ENCODE data around the gene UNC5C.

DNA sequence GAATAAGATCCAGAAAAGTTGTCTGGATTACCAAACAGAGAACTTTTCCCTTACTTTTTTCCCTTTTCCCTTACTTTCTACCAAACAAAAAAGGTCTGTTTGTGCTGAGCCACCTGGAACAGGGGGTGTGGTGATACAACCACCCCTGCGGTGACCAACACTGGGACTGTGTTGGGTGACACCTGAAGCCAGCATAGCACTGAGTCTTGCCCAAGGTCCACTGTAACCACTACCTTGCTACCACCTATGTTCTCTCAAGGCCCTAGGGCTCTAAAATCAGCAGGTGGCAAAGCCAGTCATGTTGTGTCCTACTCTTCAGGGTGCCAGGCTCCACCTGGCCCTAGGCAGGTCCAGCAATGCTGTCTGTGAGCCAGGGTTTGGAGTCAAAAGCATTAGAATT is 22.8 kb upstream of the UNC5C start:
- TF ChIP-seq, protein P1, sequence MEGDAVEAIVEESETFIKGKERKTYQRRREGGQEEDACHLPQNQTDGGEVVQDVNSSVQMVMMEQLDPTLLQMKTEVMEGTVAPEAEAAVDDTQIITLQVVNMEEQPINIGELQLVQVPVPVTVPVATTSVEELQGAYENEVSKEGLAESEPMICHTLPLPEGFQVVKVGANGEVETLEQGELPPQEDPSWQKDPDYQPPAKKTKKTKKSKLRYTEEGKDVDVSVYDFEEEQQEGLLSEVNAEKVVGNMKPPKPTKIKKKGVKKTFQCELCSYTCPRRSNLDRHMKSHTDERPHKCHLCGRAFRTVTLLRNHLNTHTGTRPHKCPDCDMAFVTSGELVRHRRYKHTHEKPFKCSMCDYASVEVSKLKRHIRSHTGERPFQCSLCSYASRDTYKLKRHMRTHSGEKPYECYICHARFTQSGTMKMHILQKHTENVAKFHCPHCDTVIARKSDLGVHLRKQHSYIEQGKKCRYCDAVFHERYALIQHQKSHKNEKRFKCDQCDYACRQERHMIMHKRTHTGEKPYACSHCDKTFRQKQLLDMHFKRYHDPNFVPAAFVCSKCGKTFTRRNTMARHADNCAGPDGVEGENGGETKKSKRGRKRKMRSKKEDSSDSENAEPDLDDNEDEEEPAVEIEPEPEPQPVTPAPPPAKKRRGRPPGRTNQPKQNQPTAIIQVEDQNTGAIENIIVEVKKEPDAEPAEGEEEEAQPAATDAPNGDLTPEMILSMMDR (IDR thresholded peaks at IDR 0.05): no peak
- TF ChIP-seq POLR2AphosphoS5 (IDR thresholded peaks at IDR 0.05; ENCODE audit: low read depth, low read length): no peak
- TF ChIP-seq SIN3A (IDR thresholded peaks at IDR 0.05; ENCODE audit: borderline replicate concordance, insufficient read depth, low read depth, low read length): no peak

Data from Panc1 (cell line).